GM21360 (cell line): Measurements from ENCODE around the gene DAAM2.

Experiments
- ATAC-seq: cut with Tn5 transposase; IDR thresholded peaks from one replicate; pipeline ENCODE4 v1.9.1; 2021; ENCODE audit warnings: mild to moderate bottlenecking, moderate library complexity; ENCODE audit not compliant: unreplicated experiment

The DAAM2 gene

DNA sequence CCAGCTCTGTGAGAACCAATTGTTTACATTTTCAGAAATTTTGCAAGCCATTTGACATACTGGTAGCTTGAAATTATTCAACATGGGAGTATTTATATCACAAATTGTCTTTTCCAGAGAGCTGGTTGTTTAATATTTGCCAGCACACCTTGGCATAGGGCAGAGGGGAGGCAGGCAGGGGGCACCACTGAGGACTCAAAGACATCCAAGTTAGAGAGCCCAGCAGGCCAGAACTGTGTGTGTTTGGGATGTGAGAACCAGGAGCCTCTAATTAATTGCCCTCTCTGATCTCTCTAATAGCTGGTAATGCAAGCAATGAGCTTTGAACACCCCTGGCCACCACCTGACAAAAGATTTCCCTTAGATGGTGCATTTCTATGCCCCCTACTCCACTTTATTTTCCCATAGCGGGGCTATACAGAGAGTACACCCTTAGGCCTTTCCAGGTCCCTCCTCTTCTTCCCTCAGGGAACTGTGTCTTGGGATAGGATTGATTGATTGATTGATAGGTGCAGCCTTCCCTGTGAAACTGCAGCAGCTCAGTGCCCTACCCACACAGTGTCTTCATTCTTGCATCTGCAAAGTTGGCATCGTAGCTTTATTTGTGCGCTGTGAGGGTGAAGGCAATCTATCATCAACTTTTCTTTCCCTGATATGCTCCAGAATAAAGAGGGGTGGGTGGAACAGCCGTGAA, 112.9 kb downstream of the DAAM2 start:
- ATAC-seq, result no peak

DNA sequence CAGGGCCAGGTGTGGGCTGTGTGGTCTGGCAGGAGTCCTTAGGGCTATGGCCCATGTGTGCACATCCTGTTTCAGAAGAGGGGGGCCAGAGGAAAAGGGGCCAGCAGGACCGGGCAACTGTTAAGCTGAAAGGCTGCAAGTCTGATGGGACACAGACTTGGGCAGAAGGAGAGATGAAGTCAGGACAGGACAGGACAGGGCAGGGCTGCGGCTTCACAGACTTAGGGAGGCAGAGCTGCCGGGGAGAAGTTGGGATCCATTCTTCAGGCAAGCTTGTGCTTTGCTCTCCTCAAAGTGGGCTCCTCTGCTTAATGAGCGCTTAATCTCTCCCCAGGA, 113.4 kb downstream of the DAAM2 start:
- ATAC-seq, result no peak

DNA sequence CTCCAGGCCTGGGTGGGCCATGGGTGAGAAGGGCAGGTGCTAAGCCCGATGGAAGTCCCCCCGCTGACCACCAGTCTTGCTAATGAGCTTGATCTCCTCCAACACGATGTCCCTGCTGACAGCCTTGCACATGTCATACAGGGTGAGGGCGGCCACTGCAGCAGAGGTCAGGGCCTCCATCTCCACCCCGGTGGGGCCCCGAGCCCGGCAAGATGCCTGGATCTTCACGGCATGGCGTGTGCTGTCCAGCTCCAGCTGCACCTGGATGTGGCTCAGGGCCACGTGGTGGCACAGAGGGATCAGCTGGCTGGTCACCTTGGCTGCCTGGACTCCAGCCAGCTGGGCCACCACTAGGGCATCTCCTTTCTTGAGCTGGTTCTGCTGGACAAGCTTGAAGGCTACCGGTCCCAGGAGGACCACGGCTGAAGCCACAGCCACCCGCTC, 114.2 kb downstream of the DAAM2 start:
- no peak for ATAC-seq

DNA sequence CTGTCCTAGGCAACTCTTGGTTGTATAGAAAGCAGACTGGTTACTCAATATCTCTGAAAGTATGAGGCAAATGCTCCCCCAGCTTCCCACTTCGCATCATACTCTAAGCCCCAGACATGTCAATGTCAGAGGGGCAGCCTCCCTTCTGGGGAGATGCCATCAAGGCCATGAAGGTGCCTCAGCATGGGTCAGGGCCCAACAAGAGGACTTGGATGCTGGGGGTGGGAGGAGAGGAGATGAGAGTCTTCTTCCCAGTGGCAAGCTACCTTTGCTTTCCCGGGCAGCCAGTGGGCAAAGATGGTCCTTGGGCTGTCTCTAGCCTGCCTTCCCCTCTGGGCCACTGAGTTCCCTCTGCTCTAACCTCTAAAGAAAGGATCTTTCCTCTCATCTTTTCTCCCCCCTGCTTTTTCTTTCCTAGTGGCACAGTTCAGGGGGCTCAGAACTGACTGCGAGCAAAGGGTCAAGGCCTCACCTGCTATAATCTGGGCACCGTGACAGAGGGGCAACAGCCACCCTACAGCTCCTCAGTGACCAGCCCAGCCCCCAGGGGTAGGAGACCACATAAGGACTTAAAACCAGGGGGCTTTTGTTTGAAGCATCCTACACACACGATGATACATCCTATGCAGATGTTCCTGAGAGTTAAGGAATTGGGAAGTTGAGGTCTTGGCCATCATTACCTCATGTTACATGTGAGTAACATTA, 115.8 kb downstream of the DAAM2 start:
- ATAC-seq, result no peak

DNA sequence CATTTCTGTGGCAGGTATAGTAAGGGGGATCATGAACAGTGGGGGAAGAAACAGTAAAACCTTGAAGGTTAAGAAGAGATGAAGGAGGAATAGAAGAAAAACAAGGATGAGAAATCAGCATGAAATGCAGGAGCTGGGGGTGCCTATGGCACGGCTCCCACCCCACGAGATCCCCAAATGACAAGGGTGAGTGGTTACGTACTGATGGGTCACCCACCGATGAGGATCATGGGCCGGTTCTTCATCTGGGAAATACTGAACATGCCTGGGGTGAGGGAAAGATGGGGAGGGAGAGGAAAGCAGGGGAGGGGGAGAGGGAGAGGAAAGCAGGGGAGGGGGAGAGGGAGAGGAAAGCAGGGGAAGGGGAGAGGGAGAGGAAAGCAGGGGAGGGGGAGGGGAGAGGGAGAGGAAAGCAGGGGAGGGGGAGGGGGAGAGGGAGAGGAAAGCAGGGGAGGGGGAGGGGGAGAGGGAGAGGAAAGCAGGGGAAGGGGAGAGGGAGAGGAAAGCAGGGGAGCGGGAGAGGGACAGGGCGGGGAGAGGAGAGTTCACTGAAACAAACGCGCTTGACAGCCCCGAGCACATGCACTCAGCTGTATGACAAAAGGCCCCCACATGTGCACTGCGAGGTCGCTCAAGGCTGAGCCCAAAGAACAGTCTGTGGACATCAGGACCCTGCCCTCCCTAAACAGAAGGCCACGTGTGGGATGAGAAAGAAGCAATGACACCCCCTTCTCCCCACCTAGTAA, 116.8 kb downstream of the DAAM2 start:
- no peak for ATAC-seq

- no peak for ATAC-seq
Observed at GRCh38 chr6:39909701-39910100, 117.5 kb downstream of the DAAM2 start.

DNA sequence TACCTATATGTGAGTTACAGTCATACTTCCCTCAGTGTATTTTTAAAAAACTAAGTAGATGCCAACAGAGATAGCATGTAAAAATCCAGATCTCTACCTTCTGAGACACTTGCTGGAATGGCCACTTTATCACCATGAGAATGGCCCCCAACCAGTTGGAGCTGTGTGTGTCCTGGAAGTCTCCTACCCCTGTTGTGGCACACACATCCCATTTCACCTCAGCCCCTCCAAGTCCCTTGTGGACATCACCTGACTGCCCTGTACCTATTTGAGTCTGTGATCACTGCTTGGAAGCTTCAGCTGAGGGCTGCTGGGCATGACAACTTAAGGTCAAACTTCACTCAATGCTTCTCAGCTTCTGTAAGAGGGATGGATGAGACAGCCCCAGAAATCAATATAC, 118.0 kb downstream of the DAAM2 start:
- ATAC-seq, result no peak

DNA sequence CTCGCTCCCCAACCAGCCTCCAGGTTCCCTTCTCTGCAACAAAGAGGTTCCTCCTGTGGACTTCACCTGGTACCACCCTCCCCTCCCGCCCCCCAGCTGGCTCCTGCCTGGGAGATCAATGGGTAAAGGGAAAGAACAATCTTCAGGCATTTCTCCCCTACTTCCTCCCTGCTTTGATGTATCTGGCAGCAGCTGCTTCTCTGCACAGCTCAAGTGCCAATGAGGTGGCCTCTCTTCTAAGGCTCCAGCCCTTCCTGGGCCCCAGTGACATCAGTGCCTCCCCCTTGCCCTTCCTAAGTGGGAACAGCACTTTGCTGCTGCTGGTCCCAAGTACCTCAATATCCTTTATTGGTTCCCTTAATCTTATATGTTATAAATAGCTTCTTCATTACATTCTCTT, 118.6 kb downstream of the DAAM2 start:
- no peak for ATAC-seq

- ATAC-seq, result no peak
Observed at GRCh38 chr6:39911513-39912125, 119.4 kb downstream of the DAAM2 start.

DNA sequence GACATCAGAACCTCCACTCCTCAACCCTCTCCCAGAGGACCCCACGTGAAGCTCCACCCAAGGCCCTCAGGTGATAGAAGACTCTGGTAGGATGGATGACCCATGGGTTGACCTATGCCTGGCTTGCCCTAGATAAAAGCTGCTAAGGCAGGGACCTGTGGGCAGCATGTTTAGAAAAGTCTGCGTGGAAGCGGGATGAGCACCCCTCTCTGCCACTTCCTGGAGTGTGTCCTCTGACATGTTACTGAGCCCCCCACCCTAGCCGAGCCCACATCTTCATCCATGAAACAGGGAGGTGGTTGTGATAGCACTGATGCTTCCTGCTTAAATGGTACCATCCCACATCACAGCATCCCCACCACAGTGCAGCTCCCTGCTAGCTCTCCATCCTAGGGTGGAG, 120.3 kb downstream of the DAAM2 start:
- no peak for ATAC-seq

DNA sequence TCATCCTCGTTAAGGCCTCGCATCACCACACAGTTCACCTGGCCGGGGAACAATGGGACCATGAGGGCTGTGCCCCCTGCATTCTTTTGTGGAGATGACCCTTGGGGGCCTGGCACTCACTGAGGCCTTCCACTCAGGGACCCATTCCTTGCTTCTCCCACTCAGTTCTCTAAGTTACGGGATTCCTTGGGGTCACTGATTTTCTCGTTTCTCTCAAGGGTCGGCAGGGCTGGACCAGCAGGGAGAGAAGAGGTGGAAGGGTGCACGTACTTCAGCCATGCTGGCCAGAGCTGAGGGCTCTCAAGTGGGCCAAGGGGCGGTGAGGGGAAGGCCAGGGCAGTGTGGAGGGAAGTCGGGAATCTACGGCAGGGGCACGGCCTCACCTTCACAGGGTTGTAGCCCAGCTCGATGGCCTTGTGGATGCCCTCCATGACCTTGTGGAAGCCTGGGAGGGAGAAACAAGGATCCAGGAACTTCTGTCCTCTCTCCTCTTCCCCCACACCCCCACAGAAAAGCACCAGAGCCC, 121.3 kb downstream of the DAAM2 start:
- no peak for ATAC-seq

DNA sequence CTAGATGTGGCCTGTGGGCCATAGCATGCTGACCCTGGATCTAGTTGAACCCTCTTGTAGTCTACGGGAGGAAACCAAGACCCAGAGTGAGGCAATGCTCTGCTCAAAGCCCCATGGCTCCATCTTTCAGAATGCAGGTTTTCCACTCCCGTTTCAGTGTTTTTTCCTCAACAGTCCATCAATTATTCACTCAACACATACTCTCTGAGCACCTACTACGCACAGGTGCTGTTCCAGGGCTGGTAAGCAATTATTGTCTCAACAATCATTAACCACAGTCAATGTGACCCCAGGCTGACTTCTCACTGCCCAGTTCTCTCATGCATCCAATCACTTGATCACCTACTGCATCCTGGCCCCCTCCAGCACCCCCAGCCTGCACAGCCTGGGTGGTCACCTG, 122.1 kb downstream of the DAAM2 start:
- no peak for ATAC-seq

- ATAC-seq, result no peak
Observed at GRCh38 chr6:39915866-39916265, 123.7 kb downstream of the DAAM2 start.

DNA sequence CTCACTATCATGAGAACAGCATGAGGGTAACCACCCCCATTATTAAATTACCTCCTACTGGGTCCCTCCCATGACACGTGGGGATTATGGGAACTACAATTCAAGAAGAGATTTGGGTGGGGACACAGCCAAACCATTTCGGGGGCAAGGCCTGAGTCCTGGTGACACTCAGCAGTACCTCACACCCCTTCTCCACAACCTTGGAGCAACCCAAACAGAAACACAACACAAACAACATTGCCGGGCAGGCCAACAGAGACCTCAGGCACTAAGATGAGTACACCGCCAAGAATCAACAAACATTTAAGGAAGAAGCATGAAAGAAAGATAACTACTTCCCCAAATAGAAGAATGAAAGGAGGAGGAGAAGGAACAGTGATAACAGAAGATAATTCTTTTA, 125.2 kb downstream of the DAAM2 start:
- ATAC-seq, result no peak

DNA sequence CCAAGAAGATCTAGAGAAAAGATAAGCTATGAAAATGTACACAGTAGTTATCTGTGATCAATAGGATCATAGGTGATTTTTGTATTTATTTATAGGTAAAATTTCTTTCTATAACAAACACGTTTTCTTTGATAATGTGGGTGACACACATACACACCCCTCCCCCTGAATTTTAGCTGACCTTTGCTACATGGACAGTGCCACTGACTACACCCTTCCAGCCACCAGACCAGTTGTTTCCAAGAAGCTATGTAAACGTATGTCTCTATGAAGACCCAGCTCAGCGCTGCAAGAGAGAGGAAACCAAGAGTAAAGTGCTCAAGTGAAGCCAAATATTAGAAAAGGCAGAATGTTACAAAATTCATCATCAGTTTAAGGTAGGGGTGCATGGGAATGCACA, 125.8 kb downstream of the DAAM2 start:
- ATAC-seq, result no peak

GRCh38 chr6:39918831-39919230, 126.7 kb downstream of the DAAM2 start:
- no peak for ATAC-seq

GRCh38 chr6:39920157-39920556, 128.0 kb downstream of the DAAM2 start:
- ATAC-seq, result no peak

DNA sequence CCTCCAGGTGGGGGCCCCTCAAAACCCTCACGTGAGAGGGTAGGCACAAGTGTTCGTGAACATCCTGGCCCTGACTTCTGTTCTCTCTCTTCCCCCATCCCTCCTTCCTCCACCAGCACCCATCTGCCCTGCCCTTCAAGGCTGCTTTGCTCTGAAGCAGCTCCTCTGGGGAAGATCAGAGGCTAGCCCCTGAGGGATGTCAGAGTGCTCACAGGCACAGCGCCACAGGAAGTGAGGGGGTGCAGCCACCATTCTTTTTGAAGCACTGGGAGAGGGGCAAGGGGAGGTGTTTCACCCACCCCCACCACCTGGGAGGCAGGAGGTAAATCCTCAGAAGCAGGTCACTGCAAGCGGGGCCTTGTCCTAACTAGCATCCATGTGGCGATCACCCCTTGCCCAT, 130.6 kb downstream of the DAAM2 start:
- ATAC-seq, result no peak

DNA sequence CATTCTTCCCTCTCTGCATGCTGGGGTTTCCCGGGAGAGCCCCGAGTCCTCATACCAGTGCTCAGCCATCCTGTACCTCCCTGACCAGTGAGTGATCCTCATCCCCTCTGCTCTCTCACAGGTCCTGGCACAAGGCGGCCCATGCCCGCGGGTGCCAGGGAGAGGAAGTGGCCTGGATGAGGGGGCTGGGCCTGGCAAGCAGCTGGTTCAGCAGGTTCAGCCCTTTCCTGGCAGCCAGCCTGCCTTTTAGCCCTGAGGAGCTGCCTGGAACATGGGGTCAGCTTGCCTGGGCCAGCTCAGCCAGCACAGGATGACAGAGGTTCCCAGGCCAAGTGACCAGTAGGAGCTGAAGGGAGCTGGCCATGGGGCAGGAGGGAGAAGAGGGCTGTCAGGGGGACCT, 131.2 kb downstream of the DAAM2 start:
- no peak for ATAC-seq

- no peak for ATAC-seq
Observed at GRCh38 chr6:39923861-39924260, 131.7 kb downstream of the DAAM2 start.

- no peak for ATAC-seq
Observed at GRCh38 chr6:39924283-39924682, 132.1 kb downstream of the DAAM2 start.
